ENCODE measurements around the gene ALOX12. TPM values are rescaled to one million over a fixed set of nuclear protein-coding genes. Genes with fewer than 3 reads are reported as not detected.

ALOX12 gene
- polyA plus RNA-seq, 1 of the 3 experiments (the other 2 are of a cell fraction): not detected

DNA sequence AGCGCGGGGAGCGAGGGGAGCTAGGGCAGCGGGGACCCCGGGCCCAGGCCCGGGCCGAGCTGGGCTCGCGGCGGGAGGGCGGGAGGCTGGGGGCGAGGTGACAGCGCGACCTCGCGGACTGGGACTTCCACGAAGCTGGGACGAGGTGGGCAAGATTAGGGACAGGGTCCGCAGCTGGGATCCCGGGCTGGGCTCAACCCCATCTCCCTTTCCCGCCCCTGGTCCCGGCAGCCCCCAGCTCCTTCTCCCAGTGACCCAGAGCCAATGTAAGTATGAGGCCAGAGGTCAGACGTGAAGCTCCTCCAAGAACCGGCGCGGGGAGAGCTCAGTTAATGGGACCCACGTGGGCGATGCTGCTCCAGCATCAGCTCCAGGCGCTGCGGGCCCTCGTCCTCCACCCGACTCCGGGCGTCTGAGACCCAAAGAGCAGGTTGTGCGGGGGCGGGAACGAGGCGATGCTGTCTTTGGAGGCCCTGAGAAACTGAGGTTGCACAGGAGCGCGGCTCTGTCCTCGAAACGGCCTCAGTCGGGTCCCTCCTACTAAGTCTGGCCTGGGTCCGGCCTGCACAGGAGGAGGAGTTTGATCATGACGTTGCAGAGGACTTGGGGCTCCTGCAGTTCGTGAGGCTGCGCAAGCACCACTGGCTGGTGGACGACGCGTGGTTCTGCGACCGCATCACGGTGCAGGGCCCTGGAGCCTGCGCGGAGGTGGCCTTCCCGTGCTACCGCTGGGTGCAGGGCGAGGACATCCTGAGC is 585 bp downstream of the ALOX12 start:
- Histone ChIP-seq H3F3A (replicated peaks; ENCODE audit: insufficient read depth) (peaks cover 5% of the 10 kb centered on the region), H2AFZ (ENCODE audit: low read depth) (no peak overlapping the region), H3K9me2 (no peaks in the 10 kb centered on the region), H3K27ac (ENCODE audit: low read depth in 2 of 2, low read length in 1 of 2) (no peak overlapping the region), H3K9ac (no peak overlapping the region), H3K4me3 (ENCODE audit: low read depth in 2 of 2, low read length in 1 of 2) (no peak overlapping the region), H3K27me3 (ENCODE audit: insufficient read depth) (no peaks in the 10 kb centered on the region), H3K79me2 (ENCODE audit: insufficient read depth) (no peaks in the 10 kb centered on the region), H3K4me2 (no peak overlapping the region), H3K36me3 (replicated peaks in 1 of 2; ENCODE audit: control insufficient read depth in 1 of 2, insufficient read depth in 2 of 2, low read length in 1 of 2) (peaks cover 7 to 28% of the 10 kb centered on the region in 2 experiments), H3K9me3 (no peaks in the 10 kb centered on the region), H3K4me1 (ENCODE audit: control insufficient read depth in 1 of 2, insufficient read depth in 2 of 2, low read depth in 1 of 2, low read length in 1 of 2) (peaks cover 0 to 3% of the 10 kb centered on the region in 2 experiments; a peak in 1 of 4 replicates), H4K20me1 (ENCODE audit: insufficient read depth) (no peaks in the 10 kb centered on the region)
- TF ChIP-seq FOXM1 (IDR thresholded peaks at IDR 0.05; ENCODE audit: low read depth): no peak
- POLR2A ChIA-PET: no interaction called here
- WGBS (ENCODE audit: low lambda C conversion rate): 97% methylated on average over 37 of the region's 58 CpGs
- no peak for DNase-seq
- CTCF ChIA-PET: interaction anchor here (0.7 to 1.5 kb wide), 2 partner anchors 8 to 14 kb away, joined by 3 to 6 read pairs; no protein-coding TSS in a partner anchor

DNA sequence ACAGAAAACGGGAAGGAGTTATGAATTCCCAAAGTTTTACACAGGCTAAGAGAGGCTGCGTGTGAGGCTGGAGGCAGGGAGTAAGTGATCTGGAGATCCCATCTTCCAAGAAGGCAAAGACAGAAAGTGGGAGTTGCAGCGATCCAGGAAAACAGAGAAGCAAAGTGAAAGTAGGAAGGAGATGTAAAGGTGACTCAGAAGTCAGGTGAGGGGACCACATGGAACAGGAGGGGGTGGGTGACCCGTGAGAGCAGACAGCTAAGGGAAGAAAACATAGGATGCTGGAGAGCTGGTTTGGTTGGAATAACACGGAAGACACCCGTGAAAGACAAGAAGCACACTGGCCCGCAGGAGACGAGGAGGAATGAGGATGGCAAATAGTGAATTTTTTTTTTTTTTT is 1.3 kb downstream of the ALOX12 start:
- H3K79me2 ChIP-seq (ENCODE audit: insufficient read depth): no peaks in the 10 kb centered on the region
- no peaks in the 10 kb centered on the region for H3K27me3 ChIP-seq (ENCODE audit: insufficient read depth)
- 86% methylated on average over 8 of the region's 8 CpGs for WGBS (ENCODE audit: low lambda C conversion rate)
- H3K9me2 ChIP-seq: no peaks in the 10 kb centered on the region
- DNase-seq: no peak
- H3F3A ChIP-seq (replicated peaks; ENCODE audit: insufficient read depth): peaks cover 5% of the 10 kb centered on the region
- H3K4me1 ChIP-seq (ENCODE audit: control insufficient read depth in 1 of 2, insufficient read depth in 2 of 2, low read depth in 1 of 2, low read length in 1 of 2): peaks cover 0 to 3% of the 10 kb centered on the region in 2 experiments; a peak in 1 of 4 replicates
- no peak overlapping the region for H2AFZ ChIP-seq (ENCODE audit: low read depth)
- no peaks in the 10 kb centered on the region for H4K20me1 ChIP-seq (ENCODE audit: insufficient read depth)
- H3K27ac ChIP-seq (ENCODE audit: low read depth in 2 of 2, low read length in 1 of 2): no peak overlapping the region
- no peak overlapping the region for H3K4me2 ChIP-seq
- H3K9me3 ChIP-seq: no peaks in the 10 kb centered on the region
- no peak overlapping the region for H3K9ac ChIP-seq
- TF ChIP-seq POLR2AphosphoS5 (IDR thresholded peaks at IDR 0.05; ENCODE audit: low read depth, low read length): no peak
- TF ChIP-seq EP300 (IDR thresholded peaks at IDR 0.05; ENCODE audit: borderline replicate concordance in 1 of 2, low read depth in 1 of 2, low read length in 1 of 2): no peak
- TF ChIP-seq RAD21 (IDR thresholded peaks at IDR 0.05; ENCODE audit: low read length): no peak
- peaks cover 15 to 36% of the 10 kb centered on the region in 2 experiments for H3K36me3 ChIP-seq (replicated peaks in 1 of 2; ENCODE audit: control insufficient read depth in 1 of 2, insufficient read depth in 2 of 2, low read length in 1 of 2)
- CTCF ChIA-PET: no interaction called here
- POLR2A ChIA-PET: no interaction called here
- H3K4me3 ChIP-seq (ENCODE audit: low read depth in 2 of 2, low read length in 1 of 2): no peak overlapping the region

DNA sequence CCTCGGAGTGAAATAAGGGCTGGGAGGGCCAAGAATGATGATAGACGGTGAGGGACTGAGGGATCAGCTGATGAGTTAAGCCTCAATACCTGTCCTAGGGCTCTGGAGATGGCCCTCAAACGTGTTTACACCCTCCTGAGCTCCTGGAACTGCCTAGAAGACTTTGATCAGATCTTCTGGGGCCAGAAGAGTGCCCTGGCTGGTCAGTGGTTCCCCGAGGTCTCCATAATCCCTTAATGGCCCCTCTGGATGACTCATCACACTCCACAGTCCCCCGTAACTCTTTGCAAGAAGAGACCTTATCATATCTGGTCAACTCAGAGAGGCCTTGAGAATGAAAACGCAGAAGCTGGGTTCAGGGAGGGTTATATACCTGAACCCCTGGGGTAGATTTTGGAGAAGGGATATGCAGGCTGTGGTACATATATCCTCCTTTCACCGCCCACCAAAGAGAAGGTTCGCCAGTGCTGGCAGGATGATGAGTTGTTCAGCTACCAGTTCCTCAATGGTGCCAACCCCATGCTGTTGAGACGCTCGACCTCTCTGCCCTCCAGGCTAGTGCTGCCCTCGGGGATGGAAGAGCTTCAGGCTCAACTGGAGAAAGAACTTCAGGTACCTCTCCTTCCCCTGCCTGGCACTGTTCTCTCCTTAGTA is 3.1 kb downstream of the ALOX12 start:
- Histone ChIP-seq H3K9me3 (no peaks in the 10 kb centered on the region), H3K4me3 (ENCODE audit: low read depth in 2 of 2, low read length in 1 of 2) (no peak overlapping the region), H4K20me1 (ENCODE audit: insufficient read depth) (no peaks in the 10 kb centered on the region), H3K4me2 (no peak overlapping the region), H3F3A (replicated peaks; ENCODE audit: insufficient read depth) (peaks cover 4% of the 10 kb centered on the region), H3K27ac (ENCODE audit: low read depth in 2 of 2, low read length in 1 of 2) (no peak overlapping the region), H3K9me2 (no peaks in the 10 kb centered on the region), H3K79me2 (ENCODE audit: insufficient read depth) (peaks cover 9% of the 10 kb centered on the region; the same call in 1 of the 2 replicates), H2AFZ (ENCODE audit: low read depth) (no peak overlapping the region), H3K9ac (no peak overlapping the region), H3K27me3 (ENCODE audit: insufficient read depth) (no peaks in the 10 kb centered on the region), H3K4me1 (ENCODE audit: control insufficient read depth in 1 of 2, insufficient read depth in 2 of 2, low read depth in 1 of 2, low read length in 1 of 2) (peaks cover 0 to 3% of the 10 kb centered on the region in 2 experiments; a peak in 1 of 4 replicates), H3K36me3 (replicated peaks in 1 of 2; ENCODE audit: control insufficient read depth in 1 of 2, insufficient read depth in 2 of 2, low read length in 1 of 2) (peaks cover 21 to 46% of the 10 kb centered on the region in 2 experiments)
- POLR2A ChIA-PET: no interaction called here
- DNase-seq: no peak
- WGBS (ENCODE audit: low lambda C conversion rate): 86% methylated on average over 11 of the region's 11 CpGs
- CTCF ChIA-PET: interaction anchor here (1.0 to 2.6 kb wide), 4 partner anchors 23 to 155 kb away, joined by 3 to 11 read pairs (median 9); partner anchors contain the start of gene BCL6B
- no peak for TF ChIP-seq MXI1 (IDR thresholded peaks at IDR 0.05; ENCODE audit: low read depth, low read length)
- TF ChIP-seq ELF1 (IDR thresholded peaks at IDR 0.05): no peak
- TF ChIP-seq, protein P1, sequence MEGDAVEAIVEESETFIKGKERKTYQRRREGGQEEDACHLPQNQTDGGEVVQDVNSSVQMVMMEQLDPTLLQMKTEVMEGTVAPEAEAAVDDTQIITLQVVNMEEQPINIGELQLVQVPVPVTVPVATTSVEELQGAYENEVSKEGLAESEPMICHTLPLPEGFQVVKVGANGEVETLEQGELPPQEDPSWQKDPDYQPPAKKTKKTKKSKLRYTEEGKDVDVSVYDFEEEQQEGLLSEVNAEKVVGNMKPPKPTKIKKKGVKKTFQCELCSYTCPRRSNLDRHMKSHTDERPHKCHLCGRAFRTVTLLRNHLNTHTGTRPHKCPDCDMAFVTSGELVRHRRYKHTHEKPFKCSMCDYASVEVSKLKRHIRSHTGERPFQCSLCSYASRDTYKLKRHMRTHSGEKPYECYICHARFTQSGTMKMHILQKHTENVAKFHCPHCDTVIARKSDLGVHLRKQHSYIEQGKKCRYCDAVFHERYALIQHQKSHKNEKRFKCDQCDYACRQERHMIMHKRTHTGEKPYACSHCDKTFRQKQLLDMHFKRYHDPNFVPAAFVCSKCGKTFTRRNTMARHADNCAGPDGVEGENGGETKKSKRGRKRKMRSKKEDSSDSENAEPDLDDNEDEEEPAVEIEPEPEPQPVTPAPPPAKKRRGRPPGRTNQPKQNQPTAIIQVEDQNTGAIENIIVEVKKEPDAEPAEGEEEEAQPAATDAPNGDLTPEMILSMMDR (IDR thresholded peaks at IDR 0.05): no peak
- TF ChIP-seq, protein P2, sequence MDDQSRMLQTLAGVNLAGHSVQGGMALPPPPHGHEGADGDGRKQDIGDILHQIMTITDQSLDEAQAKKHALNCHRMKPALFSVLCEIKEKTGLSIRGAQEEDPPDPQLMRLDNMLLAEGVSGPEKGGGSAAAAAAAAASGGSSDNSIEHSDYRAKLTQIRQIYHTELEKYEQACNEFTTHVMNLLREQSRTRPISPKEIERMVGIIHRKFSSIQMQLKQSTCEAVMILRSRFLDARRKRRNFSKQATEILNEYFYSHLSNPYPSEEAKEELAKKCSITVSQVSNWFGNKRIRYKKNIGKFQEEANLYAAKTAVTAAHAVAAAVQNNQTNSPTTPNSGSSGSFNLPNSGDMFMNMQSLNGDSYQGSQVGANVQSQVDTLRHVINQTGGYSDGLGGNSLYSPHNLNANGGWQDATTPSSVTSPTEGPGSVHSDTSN (IDR thresholded peaks at IDR 0.05): no peak
- no peak for TF ChIP-seq GATA2 (CRISPR knock-in tag; IDR thresholded peaks at IDR 0.05)
- TF ChIP-seq TCF12 (IDR thresholded peaks at IDR 0.05): no peak
- TF ChIP-seq, protein P3, sequence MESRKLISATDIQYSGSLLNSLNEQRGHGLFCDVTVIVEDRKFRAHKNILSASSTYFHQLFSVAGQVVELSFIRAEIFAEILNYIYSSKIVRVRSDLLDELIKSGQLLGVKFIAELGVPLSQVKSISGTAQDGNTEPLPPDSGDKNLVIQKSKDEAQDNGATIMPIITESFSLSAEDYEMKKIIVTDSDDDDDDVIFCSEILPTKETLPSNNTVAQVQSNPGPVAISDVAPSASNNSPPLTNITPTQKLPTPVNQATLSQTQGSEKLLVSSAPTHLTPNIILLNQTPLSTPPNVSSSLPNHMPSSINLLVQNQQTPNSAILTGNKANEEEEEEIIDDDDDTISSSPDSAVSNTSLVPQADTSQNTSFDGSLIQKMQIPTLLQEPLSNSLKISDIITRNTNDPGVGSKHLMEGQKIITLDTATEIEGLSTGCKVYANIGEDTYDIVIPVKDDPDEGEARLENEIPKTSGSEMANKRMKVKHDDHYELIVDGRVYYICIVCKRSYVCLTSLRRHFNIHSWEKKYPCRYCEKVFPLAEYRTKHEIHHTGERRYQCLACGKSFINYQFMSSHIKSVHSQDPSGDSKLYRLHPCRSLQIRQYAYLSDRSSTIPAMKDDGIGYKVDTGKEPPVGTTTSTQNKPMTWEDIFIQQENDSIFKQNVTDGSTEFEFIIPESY (IDR thresholded peaks at IDR 0.05; ENCODE audit: borderline replicate concordance, low read depth): no peak
- TF ChIP-seq, protein P4, sequence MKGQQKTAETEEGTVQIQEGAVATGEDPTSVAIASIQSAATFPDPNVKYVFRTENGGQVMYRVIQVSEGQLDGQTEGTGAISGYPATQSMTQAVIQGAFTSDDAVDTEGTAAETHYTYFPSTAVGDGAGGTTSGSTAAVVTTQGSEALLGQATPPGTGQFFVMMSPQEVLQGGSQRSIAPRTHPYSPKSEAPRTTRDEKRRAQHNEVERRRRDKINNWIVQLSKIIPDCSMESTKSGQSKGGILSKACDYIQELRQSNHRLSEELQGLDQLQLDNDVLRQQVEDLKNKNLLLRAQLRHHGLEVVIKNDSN (IDR thresholded peaks at IDR 0.05; ENCODE audit: borderline replicate concordance, low read depth): no peak
- TF ChIP-seq RCOR1 (IDR thresholded peaks at IDR 0.05; ENCODE audit: low read length): no peak
- TF ChIP-seq GABPA (IDR thresholded peaks at IDR 0.05; ENCODE audit: low read depth): no peak
- no peak for TF ChIP-seq POLR2AphosphoS5 (IDR thresholded peaks at IDR 0.05; ENCODE audit: low read depth, low read length)
- TF ChIP-seq NFIC (IDR thresholded peaks at IDR 0.05; ENCODE audit: borderline replicate concordance): no peak
